Measurements from ENCODE around the gene ACSM6. TPM values are rescaled to one million over a fixed set of nuclear protein-coding genes. Genes with fewer than 3 reads are reported as not detected.

Gene ACSM6
- total RNA-seq, 6 experiments from 2014 or later: 0.12 TPM; not detected in 5

- peaks cover 0 to 41% (median 10%) of the 10 kb centered on the region in 4 donors for H3K36me3 ChIP-seq
- H3K4me3 ChIP-seq: no peak overlapping the region
- no CpG with 5 or more reads among the region's 1 CpG for WGBS (ENCODE audit: insufficient coverage, low coverage, low lambda C conversion rate, missing lambda C conversion rate)
- TF ChIP-seq CTCF (IDR thresholded peaks at IDR 0.05): peak; percentile 69 to 84 (median 82)
- TF ChIP-seq POLR2A (IDR thresholded peaks at IDR 0.05): no peak
- H3K4me1 ChIP-seq: peaks cover 0 to 14% (median 0%) of the 10 kb centered on the region in 4 donors
- DNase-seq: peak in 2 of 3 donors; percentile 55 to 70
- no peaks in the 10 kb centered on the region for H3K9me3 ChIP-seq
- peak; percentile 68 to 72 (median 72) for ATAC-seq
- H3K27me3 ChIP-seq: no peaks in the 10 kb centered on the region
- peak overlapping the region in 1 of 3 donors; percentile 41 for H3K27ac ChIP-seq
- intact Hi-C loops (cut with DNase I): loop anchor here (5.0 to 10.0 kb wide), 2 partner anchors 116 to 118 kb away; no protein-coding TSS in a partner anchor
Measured at GRCh38 chr10:95246582-95247051, 52.6 kb downstream of the ACSM6 start.

- peak in 1 of 4 donors; percentile 7 for ATAC-seq
- Histone ChIP-seq H3K36me3 (peaks cover 0 to 36% (median 10%) of the 10 kb centered on the region in 4 donors), H3K27me3 (no peaks in the 10 kb centered on the region), H3K4me1 (peaks cover 0 to 14% (median 0%) of the 10 kb centered on the region in 4 donors), H3K27ac (peak overlapping the region; percentile 24 to 45 (median 38)), H3K9me3 (no peaks in the 10 kb centered on the region), H3K4me3 (no peak overlapping the region)
- no peak for DNase-seq
- TF ChIP-seq CTCF (IDR thresholded peaks at IDR 0.05) (no peak), POLR2A (IDR thresholded peaks at IDR 0.05) (no peak)
- 56% methylated on average over 6 of the region's 6 CpGs for WGBS (ENCODE audit: insufficient coverage, low coverage, low lambda C conversion rate, missing lambda C conversion rate)
- intact Hi-C loops (cut with DNase I): loop anchor here (5.0 to 10.0 kb wide), 2 partner anchors 115 to 117 kb away; no protein-coding TSS in a partner anchor
Measured at GRCh38 chr10:95247200-95247880, 53.3 kb downstream of the ACSM6 start.

- WGBS (ENCODE audit: insufficient coverage, low coverage, low lambda C conversion rate, missing lambda C conversion rate): 78% methylated on average over 5 of the region's 7 CpGs
- ATAC-seq: no peak
Measured at GRCh38 chr10:95247881-95248583, 54.0 kb downstream of the ACSM6 start.

More at GRCh38 chr10:95247881-95248583, 54.0 kb downstream of the ACSM6 start:
- Histone ChIP-seq H3K27me3 (no peaks in the 10 kb centered on the region), H3K36me3 (peaks cover 0 to 36% (median 10%) of the 10 kb centered on the region in 4 donors), H3K27ac (peak overlapping the region; percentile 24 to 45 (median 38)), H3K4me1 (peaks cover 0 to 10% (median 0%) of the 10 kb centered on the region in 4 donors), H3K4me3 (no peak overlapping the region), H3K9me3 (no peaks in the 10 kb centered on the region)
- intact Hi-C loops (cut with DNase I): loop anchor here (5.0 to 10.0 kb wide), 2 partner anchors 114 to 117 kb away; no protein-coding TSS in a partner anchor
- DNase-seq: no peak
- no peak for TF ChIP-seq CTCF (IDR thresholded peaks at IDR 0.05)
- TF ChIP-seq POLR2A (IDR thresholded peaks at IDR 0.05): no peak

Measured in right lobe of liver (tissue), 6 donors.